ENCODE results near the gene PHAF1. TPM values are rescaled to one million over a fixed set of nuclear protein-coding genes. Genes with fewer than 3 reads are reported as not detected.

PHAF1 gene
- polyA plus RNA-seq = 1 to 10 TPM; 8.8 to 9.9 TPM

DNA sequence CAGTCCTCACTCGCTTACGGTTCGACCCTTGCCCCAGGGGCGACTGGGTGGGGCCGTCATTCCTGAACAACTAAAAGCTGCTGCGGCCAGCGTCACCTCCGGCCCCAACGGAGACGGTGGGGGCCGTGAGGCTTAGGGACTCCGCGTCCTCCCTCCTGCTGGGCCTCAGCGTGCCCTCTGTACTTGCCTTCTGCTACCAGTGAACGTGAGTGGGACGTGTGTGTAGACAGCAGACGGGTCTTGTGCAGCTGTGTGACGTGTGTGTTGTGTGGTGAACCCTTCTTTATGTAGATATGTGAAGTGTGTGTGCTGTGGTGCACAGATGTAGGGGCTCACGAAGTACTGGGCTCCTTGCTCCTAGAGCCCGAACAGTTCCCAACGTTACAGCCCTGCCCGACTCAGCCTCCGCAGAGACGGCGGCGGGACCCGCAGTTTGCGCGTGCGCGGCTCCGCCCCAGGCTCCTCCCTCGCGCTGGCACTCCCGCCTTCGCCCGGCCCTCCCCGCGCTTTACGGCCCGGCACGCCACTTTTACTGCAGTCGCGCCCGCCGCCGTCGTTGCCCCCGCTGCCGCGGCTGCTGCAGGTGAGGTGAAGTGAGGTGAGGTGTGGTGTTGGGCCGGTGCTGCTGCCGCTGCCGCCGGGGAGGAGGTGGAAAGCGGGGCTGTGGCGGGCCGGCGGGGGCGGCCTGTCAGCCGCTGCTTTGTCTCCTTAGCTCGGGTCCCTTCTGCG lies at the start of gene PHAF1:
Gene PHAF1 (plus strand): TSS at position 535 of the 729 bp plus-strand sequence. CDS start 235 bp downstream, outside the sequence.
- no peaks in the 10 kb centered on the region for H3K27me3 ChIP-seq (ENCODE audit: control insufficient read depth in 1 of 2, insufficient read depth in 2 of 2, low read length in 2 of 2)
- no peaks in the 10 kb centered on the region for H3K36me3 ChIP-seq (ENCODE audit: control insufficient read depth in 2 of 2, insufficient read depth in 2 of 2, low read length in 1 of 2)
- peak within 1 kb of the TSS; percentile 80 to 88 for H3K27ac ChIP-seq (ENCODE audit: low read depth in 2 of 2, low read length in 1 of 2)
- 1 to 2% methylated on average over 58 to 63 of the region's 63 CpGs for WGBS, 2 donors
- no peaks in the 10 kb centered on the region for H3K9me3 ChIP-seq (ENCODE audit: control insufficient read depth in 2 of 2, insufficient read depth in 1 of 2, low read depth in 1 of 2, low read length in 1 of 2)
- H3K4me1 ChIP-seq (ENCODE audit: control insufficient read depth in 2 of 2, insufficient read depth in 2 of 2, low read length in 1 of 2) = peaks cover under 1 to 10% of the 10 kb centered on the region in 2 donors
- H3K4me3 ChIP-seq (ENCODE audit: low read depth in 1 of 2, low read length in 2 of 2) = peak within 1 kb of the TSS; percentile 87 to 88

DNA sequence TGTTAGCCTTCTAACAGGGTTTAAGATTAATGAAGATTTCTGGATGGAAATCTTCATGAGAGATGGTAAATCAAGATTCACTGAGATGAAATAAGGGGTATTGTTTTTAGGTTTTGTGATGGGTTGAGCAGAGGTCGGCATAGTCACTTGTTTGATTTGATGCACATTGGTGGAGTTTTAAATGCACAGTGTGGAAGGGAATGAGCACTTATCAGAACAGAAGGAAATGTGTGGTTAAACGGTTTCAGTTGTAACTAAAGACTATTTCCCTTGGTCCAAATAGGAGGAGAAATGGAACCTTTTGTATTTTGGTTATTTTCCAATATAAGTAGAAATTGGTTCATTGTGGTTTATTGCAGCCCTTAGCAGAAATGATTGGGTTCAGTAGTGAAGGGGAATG lies 46.7 kb upstream of the PHAF1 start:
- Histone ChIP-seq H3K4me1 (ENCODE audit: control insufficient read depth in 2 of 2, insufficient read depth in 2 of 2, low read length in 1 of 2) (no peaks in the 10 kb centered on the region), H3K27ac (ENCODE audit: low read depth in 2 of 2, low read length in 1 of 2) (no peak overlapping the region), H3K27me3 (ENCODE audit: control insufficient read depth in 1 of 2, insufficient read depth in 2 of 2, low read length in 2 of 2) (no peaks in the 10 kb centered on the region), H3K36me3 (ENCODE audit: control insufficient read depth in 2 of 2, insufficient read depth in 2 of 2, low read length in 1 of 2) (peaks cover 6 to 8% of the 10 kb centered on the region in 2 donors), H3K9me3 (ENCODE audit: control insufficient read depth in 2 of 2, insufficient read depth in 1 of 2, low read depth in 1 of 2, low read length in 1 of 2) (no peaks in the 10 kb centered on the region), H3K4me3 (ENCODE audit: low read depth in 1 of 2, low read length in 2 of 2) (no peak overlapping the region)
- WGBS, 2 donors = 50 to 59% methylated on average over 2 of the region's 2 CpGs

DNA sequence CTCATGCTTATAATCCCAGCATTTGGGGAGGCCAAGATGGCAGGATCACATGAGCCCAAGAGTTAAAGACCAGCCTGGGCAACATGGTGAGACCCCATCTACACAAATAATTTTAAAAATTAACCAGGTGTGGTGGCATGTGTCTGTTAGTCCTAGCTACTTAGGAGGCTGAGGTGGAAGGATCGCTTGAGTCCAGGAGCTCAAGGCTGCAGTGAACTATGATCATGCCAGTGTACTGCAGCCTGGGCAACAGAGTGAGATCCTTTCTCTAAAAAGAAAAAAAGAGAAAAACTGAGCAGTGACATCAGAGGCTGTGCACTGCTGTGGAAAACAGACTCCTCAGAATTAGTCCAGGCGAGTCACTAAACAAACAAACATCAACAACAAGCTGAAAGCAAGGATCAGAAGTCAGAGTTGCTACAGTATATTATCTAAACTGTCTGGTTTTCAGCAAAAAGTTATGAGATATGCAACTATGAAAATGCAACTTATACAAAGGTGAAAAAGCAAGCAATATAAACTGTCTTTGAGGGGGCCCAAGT lies 41.5 kb upstream of the PHAF1 start:
- Histone ChIP-seq H3K9me3 (ENCODE audit: control insufficient read depth in 2 of 2, insufficient read depth in 1 of 2, low read depth in 1 of 2, low read length in 1 of 2) (no peaks in the 10 kb centered on the region), H3K4me3 (ENCODE audit: low read depth in 1 of 2, low read length in 2 of 2) (no peak overlapping the region), H3K27me3 (ENCODE audit: control insufficient read depth in 1 of 2, insufficient read depth in 2 of 2, low read length in 2 of 2) (no peaks in the 10 kb centered on the region), H3K27ac (ENCODE audit: low read depth in 2 of 2, low read length in 1 of 2) (no peak overlapping the region), H3K36me3 (ENCODE audit: control insufficient read depth in 2 of 2, insufficient read depth in 2 of 2, low read length in 1 of 2) (peaks cover 11 to 12% of the 10 kb centered on the region in 2 donors), H3K4me1 (ENCODE audit: control insufficient read depth in 2 of 2, insufficient read depth in 2 of 2, low read length in 1 of 2) (no peaks in the 10 kb centered on the region)
- WGBS, 2 donors = 92 to 96% methylated on average over 2 of the region's 2 CpGs

DNA sequence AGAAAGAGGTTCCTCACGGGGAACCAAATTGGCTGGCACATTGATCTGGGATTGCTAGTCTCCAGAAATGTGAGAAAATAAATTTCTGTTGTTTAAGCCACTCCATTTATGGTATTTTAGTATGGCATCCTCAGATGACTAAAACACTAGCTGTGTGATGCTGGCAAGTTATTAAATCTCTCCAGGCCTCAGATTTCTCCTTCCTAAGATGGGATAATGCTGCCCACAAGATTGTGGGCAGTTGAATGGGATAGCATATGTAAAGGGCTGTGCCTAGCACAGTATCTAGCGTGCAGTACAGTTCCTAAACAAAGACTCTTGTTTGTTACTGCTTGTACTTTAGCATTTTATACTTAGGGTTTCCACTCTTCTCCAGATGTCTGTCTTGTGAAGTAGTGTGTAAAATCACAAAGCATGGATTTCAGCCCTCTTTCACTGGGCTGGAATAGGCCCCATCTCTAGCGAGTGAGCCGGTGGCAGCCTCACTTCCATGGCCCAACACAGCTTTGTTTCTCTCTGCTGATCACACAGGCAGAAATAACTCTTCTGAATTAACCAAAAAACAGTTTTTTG lies 38.2 kb upstream of the PHAF1 start:
- H3K4me3 ChIP-seq (ENCODE audit: low read depth in 1 of 2, low read length in 2 of 2) = no peak overlapping the region
- H3K4me1 ChIP-seq (ENCODE audit: control insufficient read depth in 2 of 2, insufficient read depth in 2 of 2, low read length in 1 of 2) = no peaks in the 10 kb centered on the region
- no peaks in the 10 kb centered on the region for H3K27me3 ChIP-seq (ENCODE audit: control insufficient read depth in 1 of 2, insufficient read depth in 2 of 2, low read length in 2 of 2)
- no peak overlapping the region for H3K27ac ChIP-seq (ENCODE audit: low read depth in 2 of 2, low read length in 1 of 2)
- peaks cover 11 to 12% of the 10 kb centered on the region in 2 donors for H3K36me3 ChIP-seq (ENCODE audit: control insufficient read depth in 2 of 2, insufficient read depth in 2 of 2, low read length in 1 of 2)
- 90 to 91% methylated on average over 4 of the region's 4 CpGs for WGBS, 2 donors
- H3K9me3 ChIP-seq (ENCODE audit: control insufficient read depth in 2 of 2, insufficient read depth in 1 of 2, low read depth in 1 of 2, low read length in 1 of 2) = no peaks in the 10 kb centered on the region

DNA sequence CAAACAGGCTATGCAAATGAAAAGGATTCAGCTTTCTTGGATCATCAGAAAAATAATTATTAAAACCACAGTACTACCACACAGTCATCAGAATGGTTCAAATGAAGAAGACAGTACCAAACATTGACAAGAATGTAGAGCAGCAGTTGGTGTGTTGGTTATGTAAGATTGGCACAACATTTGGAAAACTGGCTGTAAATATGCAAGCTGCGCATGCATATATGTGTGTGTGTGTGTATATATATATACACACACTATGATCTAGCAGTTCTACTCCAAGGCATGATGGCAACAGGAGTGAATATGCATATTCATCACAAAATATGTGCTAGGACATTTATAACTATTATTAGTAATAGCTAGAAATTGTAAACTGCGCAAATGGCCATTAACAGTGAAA lies 34.4 kb upstream of the PHAF1 start:
- H3K9me3 ChIP-seq (ENCODE audit: control insufficient read depth in 2 of 2, insufficient read depth in 1 of 2, low read depth in 1 of 2, low read length in 1 of 2) = no peaks in the 10 kb centered on the region
- H3K36me3 ChIP-seq (ENCODE audit: control insufficient read depth in 2 of 2, insufficient read depth in 2 of 2, low read length in 1 of 2) = peaks cover 0 to 5% of the 10 kb centered on the region in 2 donors
- WGBS, 2 donors = 99 to 100% methylated on average over 2 of the region's 2 CpGs
- H3K27me3 ChIP-seq (ENCODE audit: control insufficient read depth in 1 of 2, insufficient read depth in 2 of 2, low read length in 2 of 2) = no peaks in the 10 kb centered on the region
- H3K4me1 ChIP-seq (ENCODE audit: control insufficient read depth in 2 of 2, insufficient read depth in 2 of 2, low read length in 1 of 2) = no peaks in the 10 kb centered on the region
- no peak overlapping the region for H3K4me3 ChIP-seq (ENCODE audit: low read depth in 1 of 2, low read length in 2 of 2)
- no peak overlapping the region for H3K27ac ChIP-seq (ENCODE audit: low read depth in 2 of 2, low read length in 1 of 2)

DNA sequence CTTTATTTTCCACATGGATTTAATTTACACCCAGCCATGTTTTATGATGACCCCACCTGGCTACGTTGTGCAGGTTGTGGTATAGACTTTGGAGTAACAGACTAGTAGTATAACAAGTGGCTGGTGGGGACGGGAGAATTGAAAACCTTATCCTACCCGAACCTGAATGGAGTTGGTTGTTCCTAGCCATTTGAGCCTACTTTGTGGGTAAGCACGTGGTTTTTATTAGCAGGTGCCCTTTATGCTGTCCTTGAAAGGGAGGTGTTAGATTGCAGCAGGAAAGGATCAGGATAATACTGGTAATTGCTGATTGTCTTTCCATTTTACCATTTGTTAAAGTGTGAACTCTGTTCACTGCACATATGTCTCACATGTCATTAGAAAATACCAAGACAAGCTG lies 31.9 kb upstream of the PHAF1 start:
- Histone ChIP-seq H3K36me3 (ENCODE audit: control insufficient read depth in 2 of 2, insufficient read depth in 2 of 2, low read length in 1 of 2) (peaks cover 0 to 3% of the 10 kb centered on the region in 2 donors), H3K4me3 (ENCODE audit: low read depth in 1 of 2, low read length in 2 of 2) (no peak overlapping the region)
- WGBS, 2 donors = 73 to 90% methylated on average over 4 of the region's 4 CpGs

DNA sequence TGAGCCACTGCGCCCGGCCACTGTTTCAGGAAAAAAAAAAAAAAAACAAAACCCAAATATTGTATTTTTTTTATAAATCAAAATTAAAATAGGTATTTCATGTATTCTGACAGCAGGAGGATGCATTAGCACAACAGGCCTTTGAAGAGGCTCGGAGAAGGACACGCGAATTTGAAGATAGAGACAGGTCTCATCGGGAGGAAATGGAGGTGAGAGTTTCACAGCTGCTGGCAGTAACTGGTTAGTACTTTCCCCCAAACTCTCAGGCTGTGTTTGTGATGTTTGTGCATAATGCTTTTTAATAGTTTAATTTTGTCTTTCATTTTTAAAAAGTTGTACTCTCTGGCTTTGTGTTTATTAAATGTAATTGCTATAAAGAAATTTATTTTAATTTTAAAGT lies 27.6 kb upstream of the PHAF1 start:
- peaks cover 0 to 5% of the 10 kb centered on the region in 2 donors for H3K36me3 ChIP-seq (ENCODE audit: control insufficient read depth in 2 of 2, insufficient read depth in 2 of 2, low read length in 1 of 2)
- no peaks in the 10 kb centered on the region for H3K9me3 ChIP-seq (ENCODE audit: control insufficient read depth in 2 of 2, insufficient read depth in 1 of 2, low read depth in 1 of 2, low read length in 1 of 2)
- no peaks in the 10 kb centered on the region for H3K4me1 ChIP-seq (ENCODE audit: control insufficient read depth in 2 of 2, insufficient read depth in 2 of 2, low read length in 1 of 2)
- H3K27me3 ChIP-seq (ENCODE audit: control insufficient read depth in 1 of 2, insufficient read depth in 2 of 2, low read length in 2 of 2) = no peaks in the 10 kb centered on the region
- H3K27ac ChIP-seq (ENCODE audit: low read depth in 2 of 2, low read length in 1 of 2) = no peak overlapping the region
- WGBS, 2 donors = 92 to 93% methylated on average over 6 of the region's 6 CpGs
- no peak overlapping the region for H3K4me3 ChIP-seq (ENCODE audit: low read depth in 1 of 2, low read length in 2 of 2)

More for the DNA sequence above, 31.9 kb upstream of the PHAF1 start:
- H3K4me1 ChIP-seq (ENCODE audit: control insufficient read depth in 2 of 2, insufficient read depth in 2 of 2, low read length in 1 of 2) = no peaks in the 10 kb centered on the region
- H3K27me3 ChIP-seq (ENCODE audit: control insufficient read depth in 1 of 2, insufficient read depth in 2 of 2, low read length in 2 of 2) = no peaks in the 10 kb centered on the region
- no peak overlapping the region for H3K27ac ChIP-seq (ENCODE audit: low read depth in 2 of 2, low read length in 1 of 2)
- H3K9me3 ChIP-seq (ENCODE audit: control insufficient read depth in 2 of 2, insufficient read depth in 1 of 2, low read depth in 1 of 2, low read length in 1 of 2) = no peaks in the 10 kb centered on the region

DNA sequence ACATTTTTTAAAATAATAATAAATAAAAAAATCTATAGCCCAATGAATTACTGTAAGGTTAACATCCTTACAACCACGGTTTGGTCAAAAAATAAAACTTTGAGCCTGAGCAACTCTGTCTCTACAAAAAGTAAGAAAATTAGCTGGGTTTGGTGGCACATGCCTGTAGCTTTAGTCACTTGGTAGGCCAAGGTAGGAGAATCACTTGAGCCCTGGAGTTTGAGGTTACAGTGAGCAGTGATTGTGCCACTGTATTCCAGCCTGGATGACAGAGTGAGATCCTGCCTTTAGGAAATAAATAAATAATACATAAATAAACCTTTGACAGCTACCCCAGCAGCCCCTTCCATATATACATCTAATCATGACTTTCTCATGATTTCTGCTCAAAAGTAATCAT lies 26.9 kb upstream of the PHAF1 start:
- 89 to 98% methylated on average over 1 of the region's 1 CpG for WGBS, 2 donors
- no peak overlapping the region for H3K4me3 ChIP-seq (ENCODE audit: low read depth in 1 of 2, low read length in 2 of 2)
- no peaks in the 10 kb centered on the region for H3K27me3 ChIP-seq (ENCODE audit: control insufficient read depth in 1 of 2, insufficient read depth in 2 of 2, low read length in 2 of 2)
- H3K4me1 ChIP-seq (ENCODE audit: control insufficient read depth in 2 of 2, insufficient read depth in 2 of 2, low read length in 1 of 2) = no peaks in the 10 kb centered on the region
- no peaks in the 10 kb centered on the region for H3K9me3 ChIP-seq (ENCODE audit: control insufficient read depth in 2 of 2, insufficient read depth in 1 of 2, low read depth in 1 of 2, low read length in 1 of 2)
- peaks cover 0 to 2% of the 10 kb centered on the region in 2 donors for H3K36me3 ChIP-seq (ENCODE audit: control insufficient read depth in 2 of 2, insufficient read depth in 2 of 2, low read length in 1 of 2)
- H3K27ac ChIP-seq (ENCODE audit: low read depth in 2 of 2, low read length in 1 of 2) = no peak overlapping the region

DNA sequence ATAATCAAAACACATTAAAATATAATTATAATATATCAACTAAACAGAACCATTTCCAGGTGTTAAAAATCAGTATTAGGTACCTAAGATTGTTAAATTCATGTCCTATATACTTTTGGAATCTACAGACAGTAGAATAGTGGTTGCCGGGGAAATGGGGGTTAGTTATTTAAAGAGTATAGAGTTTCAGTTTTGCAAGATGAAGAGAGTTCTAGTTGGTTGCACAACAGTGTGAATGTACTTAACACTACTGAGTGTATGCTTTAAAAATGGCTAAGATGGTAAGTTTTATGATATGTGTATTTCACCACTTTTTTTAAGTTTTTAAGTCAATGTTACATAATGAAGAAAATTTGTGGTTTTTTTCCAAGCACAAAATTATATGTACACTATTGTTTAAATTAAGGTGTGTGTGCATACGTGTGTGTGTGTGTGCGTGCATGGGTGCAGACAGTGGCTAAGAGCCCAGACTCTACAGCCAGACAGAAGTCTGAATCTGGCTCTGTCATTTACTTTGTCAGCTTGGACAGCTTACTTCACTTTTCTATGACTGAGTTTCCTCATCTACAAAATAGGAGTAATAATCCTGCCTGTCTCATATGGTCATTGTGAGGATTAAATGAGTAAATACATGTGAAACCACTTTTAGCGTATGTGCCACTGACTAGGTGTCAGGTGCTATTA lies 25.3 kb upstream of the PHAF1 start:
- H3K4me1 ChIP-seq (ENCODE audit: control insufficient read depth in 2 of 2, insufficient read depth in 2 of 2, low read length in 1 of 2) = no peaks in the 10 kb centered on the region
- H3K27me3 ChIP-seq (ENCODE audit: control insufficient read depth in 1 of 2, insufficient read depth in 2 of 2, low read length in 2 of 2) = no peaks in the 10 kb centered on the region

More for the DNA sequence above, 25.3 kb upstream of the PHAF1 start:
- no peak overlapping the region for H3K4me3 ChIP-seq (ENCODE audit: low read depth in 1 of 2, low read length in 2 of 2)
- WGBS, 2 donors = 88 to 91% methylated on average over 4 of the region's 4 CpGs
- no peaks in the 10 kb centered on the region for H3K9me3 ChIP-seq (ENCODE audit: control insufficient read depth in 2 of 2, insufficient read depth in 1 of 2, low read depth in 1 of 2, low read length in 1 of 2)
- peaks cover 0 to 4% of the 10 kb centered on the region in 2 donors for H3K36me3 ChIP-seq (ENCODE audit: control insufficient read depth in 2 of 2, insufficient read depth in 2 of 2, low read length in 1 of 2)
- no peak overlapping the region for H3K27ac ChIP-seq (ENCODE audit: low read depth in 2 of 2, low read length in 1 of 2)

Data from esophagus (tissue), 2 donors.